Karpas-422 (cell line): Measurements from ENCODE around the gene SRD5A3. TPM values are rescaled to one million over a fixed set of nuclear protein-coding genes. Genes with fewer than 3 reads are reported as not detected.
A peak's percentile ranks its signal among the peaks of the same experiment; 100 is the strongest.
"Not testable (repeated sequence)": the region's sequence is repeated elsewhere in the genome, so short reads cannot be mapped to it uniquely, and the experiment has no call there.

ENCODE experiments used
- DNase-seq: peaks from one replicate; pipeline ENCODE4 v3.0.0-alpha.2; 2015
- H2AFZ ChIP-seq: fragments of 200-600 bp; sonication (generic); 2 replicates; pipeline ENCODE4 v1.6.1; 2014; ENCODE audit warnings: antibody characterized with exemption, low read length, mixed read lengths
- H3K27ac ChIP-seq: fragments of 200-600 bp; sonication (generic); 2 replicates; pipeline ENCODE4 v1.5.1; 2014; ENCODE audit warnings: mild to moderate bottlenecking, low read length, moderate library complexity
- H3K27me3 ChIP-seq: fragments of 200-600 bp; sonication (generic); 2 replicates; pipeline ENCODE4 v1.6.1; 2014; ENCODE audit warnings: low read length, mixed read lengths
- H3K36me3 ChIP-seq: fragments of 200-600 bp; sonication (generic); 2 replicates; pipeline ENCODE4 v1.6.1; 2014; ENCODE audit warnings: low read length, mixed read lengths; ENCODE audit not compliant: insufficient read depth
- H3K4me1 ChIP-seq: fragments of 200-600 bp; sonication (generic); 2 replicates; pipeline ENCODE4 v1.6.1; 2014; ENCODE audit warnings: mild to moderate bottlenecking, low read length, mixed read lengths
- H3K4me2 ChIP-seq: fragments of 200-600 bp; sonication (generic); 2 replicates; pipeline ENCODE4 v1.6.1; 2014; ENCODE audit warnings: low read length, low read depth, mild to moderate bottlenecking; ENCODE audit not compliant: poor library complexity, severe bottlenecking
- H3K4me3 ChIP-seq: fragments of 200-600 bp; sonication (generic); 2 replicates; pipeline ENCODE4 v1.5.1; 2014; ENCODE audit warnings: mild to moderate bottlenecking, antibody characterized with exemption, low read length, mixed read lengths
- H3K79me2 ChIP-seq: fragments of 200-600 bp; sonication (generic); 2 replicates; pipeline ENCODE4 v1.6.1; 2014; ENCODE audit warnings: mild to moderate bottlenecking, low read length, mixed read lengths
- H3K9ac ChIP-seq: fragments of 200-600 bp; sonication (generic); 2 replicates; pipeline ENCODE4 v1.6.0; 2014; ENCODE audit warnings: low read length
- H3K9me2 ChIP-seq: fragments of 200-600 bp; sonication (generic), shearing (Covaris generic); replicated peaks from 2 replicates; pipeline ENCODE4 v1.6.0; 2014; ENCODE audit warnings: mild to moderate bottlenecking, low read length, moderate library complexity; ENCODE audit not compliant: insufficient read depth
- H3K9me3 ChIP-seq: fragments of 300-700, 200-600 bp; sonication (generic); 2 replicates; pipeline ENCODE4 v1.6.1; 2014; ENCODE audit warnings: low read length, mixed read lengths
- H4K20me1 ChIP-seq: fragments of 200-600 bp; sonication (generic); 2 replicates; pipeline ENCODE4 v1.6.1; 2014; ENCODE audit warnings: mild to moderate bottlenecking, antibody characterized with exemption, low read length, low read depth; ENCODE audit not compliant: insufficient read depth
- total RNA-seq: library from RNA; depleted of rRNA; stranded (reverse); fragments of >200 nt; shearing (Covaris generic); gene quantifications from 2 replicates; pipeline ENCODE4 v1.2.3, GENCODE V29; 2014; ENCODE audit warnings: low replicate concordance

Gene SRD5A3
- total RNA-seq, 1 experiment from 2014 or later: 25.7 TPM

DNA sequence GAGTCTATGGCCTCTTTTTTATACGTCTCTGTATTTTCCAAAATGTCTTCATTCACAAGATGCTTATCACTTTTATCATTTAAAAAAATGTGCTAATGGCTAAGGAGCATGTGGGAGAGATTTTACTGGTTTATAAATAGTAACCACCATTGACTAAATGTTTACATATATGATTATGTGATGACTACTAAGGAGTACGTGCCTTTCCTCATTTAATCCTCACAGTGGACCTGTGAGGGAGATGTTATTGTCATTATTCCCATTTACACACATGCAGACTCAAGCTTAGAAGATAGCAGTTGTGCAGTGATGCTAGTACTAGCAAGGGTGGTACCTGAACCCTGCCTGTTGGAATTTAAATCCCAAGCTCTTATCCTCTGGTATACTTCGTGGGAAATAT lies 2.4 kb downstream of the SRD5A3 start:
- no peak for DNase-seq
- Histone ChIP-seq H3K27me3 (no peaks in the 10 kb centered on the region), H4K20me1 (no peaks in the 10 kb centered on the region), H3K4me1 (peaks cover 27% of the 10 kb centered on the region), H3K9ac (no peak overlapping the region), H3K4me3 (no peak overlapping the region), H3K27ac (no peak overlapping the region; the same call in 1 of the 2 replicates), H3K9me3 (peaks cover 4% of the 10 kb centered on the region; the same call in 1 of the 2 replicates), H3K4me2 (peak overlapping the region; percentile 91), H3K79me2 (peaks cover 7% of the 10 kb centered on the region; the same call in 1 of the 2 replicates), H3K36me3 (peaks cover 9% of the 10 kb centered on the region; the same call in 1 of the 2 replicates), H3K9me2 (no peaks in the 10 kb centered on the region), H2AFZ (no peak overlapping the region)

DNA sequence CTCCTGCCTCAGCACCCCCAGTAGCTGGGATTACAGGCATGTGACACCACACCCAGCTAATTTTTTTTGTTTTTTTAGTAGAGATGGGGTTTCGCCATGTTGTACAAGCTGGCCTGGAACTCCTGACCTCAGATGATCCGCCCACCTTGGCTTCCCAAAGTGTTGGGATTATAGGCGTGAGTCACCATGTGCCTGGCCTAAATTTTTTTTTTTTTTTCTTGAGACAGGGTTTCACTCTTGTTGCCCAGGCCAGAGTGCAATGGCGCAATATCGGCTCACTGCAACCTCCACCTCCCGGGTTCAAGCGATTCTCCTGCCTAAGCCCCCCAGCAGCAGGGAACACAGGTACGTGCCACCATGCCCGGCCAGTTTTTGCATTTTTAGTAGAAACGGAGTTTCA lies 4.8 kb downstream of the SRD5A3 start:
- peaks cover 22% of the 10 kb centered on the region for H3K4me1 ChIP-seq
- H4K20me1 ChIP-seq, H3K4me3 ChIP-seq, H3K79me2 ChIP-seq, H3K36me3 ChIP-seq, H3K9me2 ChIP-seq, DNase-seq, H2AFZ ChIP-seq, H3K27ac ChIP-seq, H3K9ac ChIP-seq, H3K4me2 ChIP-seq, H3K9me3 ChIP-seq, H3K27me3 ChIP-seq: not testable (repeated sequence)

DNA sequence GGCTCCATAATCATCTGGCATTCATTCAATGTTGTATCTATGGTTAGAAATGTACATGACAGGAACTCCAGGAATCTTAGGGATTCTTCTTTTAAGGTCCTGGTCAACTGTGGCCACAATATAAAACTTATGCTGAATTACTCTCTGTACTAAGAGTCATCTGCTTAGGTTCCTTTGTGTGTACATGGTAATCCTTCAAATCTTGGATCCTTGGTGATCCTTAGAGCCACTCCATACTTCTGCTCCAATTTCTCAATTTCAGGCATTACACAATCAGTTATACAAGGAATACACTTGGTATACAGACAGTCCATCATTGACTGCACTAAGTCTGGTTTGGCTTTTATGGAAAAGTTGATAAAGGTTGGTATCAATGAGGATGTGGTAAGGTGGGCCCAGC lies 5.8 kb downstream of the SRD5A3 start:
- Histone ChIP-seq H3K4me2 (no peak overlapping the region), H2AFZ (no peak overlapping the region), H3K79me2 (peaks cover 7% of the 10 kb centered on the region; the same call in 1 of the 2 replicates), H3K4me3 (no peak overlapping the region), H3K9ac (no peak overlapping the region), H3K36me3 (peaks cover 9% of the 10 kb centered on the region; the same call in 1 of the 2 replicates), H3K9me2 (no peaks in the 10 kb centered on the region), H3K27ac (no peak overlapping the region), H3K27me3 (no peaks in the 10 kb centered on the region), H4K20me1 (no peaks in the 10 kb centered on the region), H3K9me3 (peaks cover 4% of the 10 kb centered on the region; the same call in 1 of the 2 replicates), H3K4me1 (peaks cover 18% of the 10 kb centered on the region)
- no peak for DNase-seq

DNA sequence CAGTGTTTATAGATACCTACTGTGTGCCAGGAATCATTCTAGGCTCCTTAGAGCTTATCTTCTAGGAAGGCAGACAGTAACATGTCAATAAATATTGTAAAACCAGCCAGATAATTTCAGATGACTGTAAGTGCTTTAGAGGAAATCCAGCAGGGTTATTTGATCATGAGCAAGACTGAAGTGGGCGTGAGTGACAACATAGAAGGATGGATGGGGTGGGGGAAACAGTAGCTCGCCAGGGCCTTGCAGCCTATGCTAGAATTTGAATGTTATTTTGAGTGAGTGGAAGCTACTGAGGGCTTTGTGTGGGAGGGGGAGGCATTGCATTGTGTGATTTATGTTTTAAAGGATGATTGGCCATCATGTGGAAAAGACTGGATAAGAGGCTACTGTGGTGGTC lies 6.7 kb downstream of the SRD5A3 start:
- Histone ChIP-seq H3K36me3 (peaks cover 9% of the 10 kb centered on the region; the same call in 1 of the 2 replicates), H3K4me1 (peaks cover 9% of the 10 kb centered on the region), H3K27ac (no peak overlapping the region), H4K20me1 (no peaks in the 10 kb centered on the region), H3K9me3 (peaks cover 4% of the 10 kb centered on the region; the same call in 1 of the 2 replicates), H3K4me3 (no peak overlapping the region), H3K79me2 (peaks cover 7% of the 10 kb centered on the region; the same call in 1 of the 2 replicates), H3K4me2 (no peak overlapping the region), H3K9me2 (no peaks in the 10 kb centered on the region), H2AFZ (no peak overlapping the region), H3K27me3 (no peaks in the 10 kb centered on the region), H3K9ac (no peak overlapping the region)
- DNase-seq: no peak

DNA sequence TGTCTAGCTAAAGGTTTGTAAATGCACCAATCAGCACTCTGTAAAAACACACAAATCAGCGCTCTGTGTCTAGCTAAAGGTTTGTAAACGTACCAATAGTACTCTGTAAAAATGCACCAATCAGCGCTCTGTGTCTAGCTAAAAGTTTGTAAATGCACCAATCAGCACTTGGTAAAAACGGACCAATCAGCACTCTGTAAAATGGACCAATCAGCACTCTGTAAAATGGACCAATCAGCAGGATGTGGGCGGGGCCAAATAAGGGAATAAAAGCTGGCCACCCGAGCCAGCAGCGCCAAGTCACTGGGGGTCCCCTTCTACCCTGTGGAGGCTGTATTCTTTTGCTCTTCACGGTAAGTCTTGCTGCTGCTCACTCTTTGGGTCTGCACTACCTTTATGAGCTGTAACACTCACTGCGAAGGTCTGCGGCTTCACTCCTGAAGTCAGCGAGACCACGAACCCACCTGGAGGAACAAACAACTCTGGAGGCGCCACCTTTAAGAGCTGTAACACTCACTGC lies 7.2 kb downstream of the SRD5A3 start:
- not testable (repeated sequence) for H4K20me1 ChIP-seq, H3K27me3 ChIP-seq, H3K9me3 ChIP-seq, H3K4me2 ChIP-seq, H3K36me3 ChIP-seq, DNase-seq, H3K9me2 ChIP-seq, H3K79me2 ChIP-seq, H2AFZ ChIP-seq, H3K4me1 ChIP-seq, H3K4me3 ChIP-seq, H3K9ac ChIP-seq, H3K27ac ChIP-seq

DNA sequence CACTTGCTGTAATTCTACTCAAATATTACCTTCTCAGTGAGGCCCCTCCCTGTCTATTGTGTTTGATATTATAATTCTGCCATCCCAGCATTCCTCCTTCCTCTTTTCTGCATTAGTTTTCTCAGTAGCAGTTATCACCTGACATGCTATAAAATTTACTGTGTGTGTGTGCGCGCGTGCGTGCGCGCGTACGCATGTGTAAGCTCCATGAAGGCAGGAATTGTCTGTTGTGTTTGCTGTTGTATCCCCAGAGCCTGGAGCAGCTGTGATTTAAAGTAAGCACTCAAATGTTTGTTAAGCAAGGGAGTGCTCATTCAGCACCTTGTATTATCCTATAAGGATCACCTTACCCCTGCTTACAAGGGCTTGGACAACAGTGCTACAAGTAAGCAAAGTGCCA lies 8.6 kb downstream of the SRD5A3 start:
- peaks cover 4% of the 10 kb centered on the region; the same call in 1 of the 2 replicates for H3K9me3 ChIP-seq
- H3K27me3 ChIP-seq: no peaks in the 10 kb centered on the region
- H2AFZ ChIP-seq: no peak overlapping the region
- no peak for DNase-seq
- H3K9me2 ChIP-seq: no peaks in the 10 kb centered on the region
- no peak overlapping the region for H3K4me3 ChIP-seq
- no peak overlapping the region for H3K9ac ChIP-seq
- H3K27ac ChIP-seq: no peak overlapping the region
- H3K4me2 ChIP-seq: no peak overlapping the region
- H3K36me3 ChIP-seq: peaks cover 9% of the 10 kb centered on the region; the same call in 1 of the 2 replicates
- no peaks in the 10 kb centered on the region for H4K20me1 ChIP-seq
- H3K79me2 ChIP-seq: 0 out of 2 replicates have a peak, but pooled peaks cover 2% of the 10 kb centered on the region
- peaks cover 14% of the 10 kb centered on the region for H3K4me1 ChIP-seq

DNA sequence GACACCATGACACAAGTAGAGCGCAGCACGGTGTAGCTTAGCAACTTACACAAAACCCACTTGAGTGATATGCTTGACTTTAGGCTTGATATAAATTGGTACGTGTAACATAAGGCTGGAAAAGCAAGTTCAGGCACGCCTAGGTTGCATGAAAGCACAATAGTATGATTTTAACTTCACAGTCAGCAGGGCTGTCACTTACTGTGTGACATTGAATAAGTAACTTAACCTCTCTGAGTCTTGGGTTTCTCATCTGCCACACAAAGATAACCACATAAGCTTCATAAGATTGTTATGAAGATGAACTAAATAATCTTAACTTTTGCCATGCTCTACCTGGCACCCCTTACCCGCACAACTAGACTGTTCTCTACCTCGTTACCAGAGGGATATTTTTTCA lies 9.5 kb downstream of the SRD5A3 start:
- Histone ChIP-seq H3K9me3 (peaks cover 4% of the 10 kb centered on the region; the same call in 1 of the 2 replicates), H3K27ac (no peak overlapping the region), H3K36me3 (peaks cover 9% of the 10 kb centered on the region; the same call in 1 of the 2 replicates), H3K27me3 (no peaks in the 10 kb centered on the region), H3K4me3 (no peak overlapping the region), H2AFZ (no peak overlapping the region), H3K9me2 (no peaks in the 10 kb centered on the region), H3K9ac (no peak overlapping the region), H3K4me2 (no peak overlapping the region), H3K79me2 (no peaks in the 10 kb centered on the region), H3K4me1 (peaks cover 14% of the 10 kb centered on the region), H4K20me1 (no peaks in the 10 kb centered on the region)
- no peak for DNase-seq

DNA sequence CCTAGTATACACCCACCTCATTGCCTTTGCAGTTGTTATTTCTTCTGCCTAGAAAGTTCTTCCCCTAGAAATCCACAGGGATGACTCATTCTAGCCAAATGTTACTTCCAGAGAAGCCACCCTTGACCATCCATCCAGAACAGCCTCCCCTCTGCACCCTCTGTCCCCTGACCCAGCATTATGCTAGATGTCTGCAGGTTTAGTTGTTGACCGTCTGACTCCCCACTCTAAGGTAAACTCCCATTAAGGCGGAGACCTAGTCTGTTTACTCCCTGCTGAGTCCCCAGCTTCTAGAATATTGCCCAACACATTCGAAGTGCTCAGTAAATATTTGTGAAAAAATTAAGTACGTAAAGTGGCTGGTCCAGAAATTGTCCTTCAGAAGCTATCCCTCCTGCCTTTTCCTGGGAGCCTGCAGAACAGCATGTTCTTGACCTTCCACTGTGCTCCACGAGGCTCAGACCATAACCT lies 11.0 kb downstream of the SRD5A3 start:
- peaks cover 9% of the 10 kb centered on the region; the same call in 1 of the 2 replicates for H3K36me3 ChIP-seq
- H3K9me3 ChIP-seq: peaks cover 4% of the 10 kb centered on the region; the same call in 1 of the 2 replicates
- H3K27me3 ChIP-seq: no peaks in the 10 kb centered on the region
- no peak overlapping the region for H2AFZ ChIP-seq
- DNase-seq: no peak
- H3K4me2 ChIP-seq: no peak overlapping the region
- no peak overlapping the region for H3K27ac ChIP-seq
- peaks cover 14% of the 10 kb centered on the region for H3K4me1 ChIP-seq
- H3K9me2 ChIP-seq: no peaks in the 10 kb centered on the region
- no peaks in the 10 kb centered on the region for H3K79me2 ChIP-seq
- H3K9ac ChIP-seq: no peak overlapping the region
- H4K20me1 ChIP-seq: no peaks in the 10 kb centered on the region
- no peak overlapping the region for H3K4me3 ChIP-seq
